Measurements from ENCODE around the gene STAC3. TPM values are rescaled to one million over a fixed set of nuclear protein-coding genes. Genes with fewer than 3 reads are reported as not detected.

STAC3 gene
- total RNA-seq, 1 donor from 2014 or later, result 3.3 TPM

DNA sequence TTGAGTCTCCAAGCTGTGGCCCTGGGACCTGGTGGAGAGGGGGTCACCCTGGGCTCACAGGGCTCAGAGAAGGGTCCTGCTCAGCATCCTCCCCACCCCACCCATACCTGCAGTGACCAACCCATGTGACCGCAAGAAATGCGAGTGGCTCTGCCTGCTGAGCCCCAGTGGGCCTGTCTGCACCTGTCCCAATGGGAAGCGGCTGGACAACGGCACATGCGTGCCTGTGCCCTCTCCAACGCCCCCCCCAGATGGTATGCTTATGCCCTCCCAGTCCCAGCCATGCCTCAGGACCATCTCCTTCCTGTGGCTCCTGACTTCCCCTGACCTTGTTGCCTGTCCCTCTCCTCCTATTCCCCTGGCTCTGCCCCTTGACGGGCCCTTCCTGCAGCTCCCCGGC, 41.1 kb downstream of the STAC3 start:
- Mint-ChIP-seq H3K36me3 (ENCODE audit: low read depth, unreplicated experiment) (peaks cover 3% of the 10 kb centered on the region), H3K27me3 (ENCODE audit: unreplicated experiment) (peaks cover 12% of the 10 kb centered on the region), H3K4me3 (ENCODE audit: unreplicated experiment) (no peak overlapping the region), H3K4me1 (ENCODE audit: unreplicated experiment) (peaks cover 8% of the 10 kb centered on the region), H3K27ac (ENCODE audit: unreplicated experiment) (no peak overlapping the region), H3K9me3 (ENCODE audit: unreplicated experiment) (no peaks in the 10 kb centered on the region)
- no peak for DNase-seq (ENCODE audit: low spot score)
- TF ChIP-seq, protein P1, sequence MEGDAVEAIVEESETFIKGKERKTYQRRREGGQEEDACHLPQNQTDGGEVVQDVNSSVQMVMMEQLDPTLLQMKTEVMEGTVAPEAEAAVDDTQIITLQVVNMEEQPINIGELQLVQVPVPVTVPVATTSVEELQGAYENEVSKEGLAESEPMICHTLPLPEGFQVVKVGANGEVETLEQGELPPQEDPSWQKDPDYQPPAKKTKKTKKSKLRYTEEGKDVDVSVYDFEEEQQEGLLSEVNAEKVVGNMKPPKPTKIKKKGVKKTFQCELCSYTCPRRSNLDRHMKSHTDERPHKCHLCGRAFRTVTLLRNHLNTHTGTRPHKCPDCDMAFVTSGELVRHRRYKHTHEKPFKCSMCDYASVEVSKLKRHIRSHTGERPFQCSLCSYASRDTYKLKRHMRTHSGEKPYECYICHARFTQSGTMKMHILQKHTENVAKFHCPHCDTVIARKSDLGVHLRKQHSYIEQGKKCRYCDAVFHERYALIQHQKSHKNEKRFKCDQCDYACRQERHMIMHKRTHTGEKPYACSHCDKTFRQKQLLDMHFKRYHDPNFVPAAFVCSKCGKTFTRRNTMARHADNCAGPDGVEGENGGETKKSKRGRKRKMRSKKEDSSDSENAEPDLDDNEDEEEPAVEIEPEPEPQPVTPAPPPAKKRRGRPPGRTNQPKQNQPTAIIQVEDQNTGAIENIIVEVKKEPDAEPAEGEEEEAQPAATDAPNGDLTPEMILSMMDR (IDR thresholded peaks at IDR 0.05; ENCODE audit: unreplicated experiment), result no peak

DNA sequence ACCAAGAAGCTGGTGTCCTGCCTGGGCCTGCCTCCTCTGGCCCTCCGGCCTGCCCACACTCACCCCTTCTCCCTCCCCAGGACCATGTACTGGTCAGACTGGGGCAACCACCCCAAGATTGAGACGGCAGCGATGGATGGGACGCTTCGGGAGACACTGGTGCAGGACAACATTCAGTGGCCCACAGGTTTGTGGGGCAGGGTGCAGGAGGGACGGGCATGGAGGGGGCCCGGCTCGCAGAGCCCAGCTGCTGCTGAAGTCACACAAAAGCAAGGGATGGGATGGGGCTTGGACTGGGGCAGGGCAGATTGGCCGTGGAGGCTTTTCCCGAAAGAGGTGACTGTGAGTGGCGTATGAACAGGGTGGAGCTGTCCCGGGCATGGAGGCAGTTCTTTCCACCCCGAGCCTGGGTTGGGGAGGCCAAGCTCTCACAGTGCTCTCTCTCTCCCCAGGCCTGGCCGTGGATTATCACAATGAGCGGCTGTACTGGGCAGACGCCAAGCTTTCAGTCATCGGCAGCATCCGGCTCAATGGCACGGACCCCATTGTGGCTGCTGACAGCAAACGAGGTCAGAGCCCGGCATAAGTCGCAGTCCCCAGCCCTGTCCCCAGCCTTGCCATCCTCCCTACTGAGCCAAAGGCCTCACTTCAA, 42.2 kb downstream of the STAC3 start:
- Mint-ChIP-seq H3K36me3 (ENCODE audit: low read depth, unreplicated experiment) (peaks cover 7% of the 10 kb centered on the region), H3K9me3 (ENCODE audit: unreplicated experiment) (no peaks in the 10 kb centered on the region), H3K27me3 (ENCODE audit: unreplicated experiment) (peaks cover 8% of the 10 kb centered on the region), H3K4me3 (ENCODE audit: unreplicated experiment) (no peak overlapping the region), H3K27ac (ENCODE audit: unreplicated experiment) (no peak overlapping the region), H3K4me1 (ENCODE audit: unreplicated experiment) (peaks cover 4% of the 10 kb centered on the region)
- no peak for DNase-seq (ENCODE audit: low spot score)
- TF ChIP-seq, protein P1 (IDR thresholded peaks at IDR 0.05; ENCODE audit: unreplicated experiment), result no peak

DNA sequence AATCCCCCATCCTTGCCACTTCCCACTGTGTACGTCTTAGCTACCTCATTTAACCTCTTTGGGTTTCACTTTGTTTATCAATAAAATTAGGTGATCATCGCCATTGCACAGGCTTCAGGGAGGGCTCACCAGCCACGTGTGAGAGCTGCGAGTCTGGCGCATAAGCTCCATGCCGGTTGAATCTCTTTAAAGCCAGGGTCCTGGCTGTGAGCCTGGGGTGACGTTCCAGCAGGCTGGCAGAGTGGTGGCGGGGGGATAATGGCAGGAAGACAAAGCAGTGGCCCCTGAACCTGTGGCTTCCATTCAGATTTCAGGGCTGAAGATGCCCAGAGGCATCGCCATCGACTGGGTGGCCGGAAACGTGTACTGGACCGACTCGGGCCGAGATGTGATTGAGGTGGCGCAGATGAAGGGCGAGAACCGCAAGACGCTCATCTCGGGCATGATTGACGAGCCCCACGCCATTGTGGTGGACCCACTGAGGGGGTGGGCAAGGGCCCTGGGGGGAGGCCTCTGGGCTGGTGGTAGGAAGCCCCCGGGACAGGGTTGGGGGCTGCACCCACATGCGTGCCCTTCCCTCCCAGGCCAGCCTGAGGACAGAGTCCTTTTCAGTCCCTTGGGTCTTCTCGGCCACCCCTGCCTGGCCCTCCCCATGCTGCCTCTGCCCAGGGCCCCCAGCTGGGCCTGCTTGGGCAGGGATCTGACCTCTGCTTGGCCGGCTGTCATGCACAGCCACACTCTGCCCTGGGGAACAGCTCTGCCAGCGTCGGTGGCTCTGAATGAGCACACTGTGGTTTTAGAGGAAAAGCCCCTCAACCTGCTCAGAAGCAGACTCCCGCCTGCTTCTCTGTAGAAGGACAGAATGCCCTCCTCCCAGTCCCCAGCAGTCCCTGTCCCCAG, 43.0 kb downstream of the STAC3 start:
- TF ChIP-seq, protein P1 (IDR thresholded peaks at IDR 0.05; ENCODE audit: unreplicated experiment), result no peak
- Mint-ChIP-seq H3K27me3 (ENCODE audit: unreplicated experiment) (peaks cover 4% of the 10 kb centered on the region), H3K4me1 (ENCODE audit: unreplicated experiment) (no peaks in the 10 kb centered on the region), H3K4me3 (ENCODE audit: unreplicated experiment) (no peak overlapping the region), H3K36me3 (ENCODE audit: low read depth, unreplicated experiment) (peaks cover 7% of the 10 kb centered on the region), H3K27ac (ENCODE audit: unreplicated experiment) (no peak overlapping the region), H3K9me3 (ENCODE audit: unreplicated experiment) (no peaks in the 10 kb centered on the region)
- DNase-seq (ENCODE audit: low spot score), result no peak

DNA sequence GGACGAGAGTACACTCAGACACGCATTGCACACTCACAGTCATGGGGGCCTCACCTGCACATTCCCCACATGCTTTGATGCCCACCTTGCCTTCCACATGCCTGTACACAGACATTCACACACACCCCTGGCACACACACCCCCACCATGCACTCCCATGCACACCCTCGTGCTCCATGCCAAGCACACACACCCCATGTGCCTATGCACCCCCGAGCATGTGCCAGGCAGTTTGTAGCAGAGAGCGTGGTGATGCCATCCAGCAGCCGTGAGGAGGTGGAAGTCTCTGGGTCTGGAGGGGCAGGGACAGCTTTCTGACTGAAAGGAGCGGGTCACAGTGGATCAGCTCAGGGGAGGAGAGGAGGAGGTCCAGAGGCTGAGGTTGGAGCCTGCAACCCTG, 45.1 kb downstream of the STAC3 start:
- peak overlapping the region; percentile 9 for H3K4me3 Mint-ChIP-seq (ENCODE audit: unreplicated experiment)
- no peaks in the 10 kb centered on the region for H3K4me1 Mint-ChIP-seq (ENCODE audit: unreplicated experiment)
- peaks cover 10% of the 10 kb centered on the region for H3K36me3 Mint-ChIP-seq (ENCODE audit: low read depth, unreplicated experiment)
- no peaks in the 10 kb centered on the region for H3K9me3 Mint-ChIP-seq (ENCODE audit: unreplicated experiment)
- H3K27ac Mint-ChIP-seq (ENCODE audit: unreplicated experiment), result no peak overlapping the region
- no peak for DNase-seq (ENCODE audit: low spot score)
- TF ChIP-seq, protein P1 (IDR thresholded peaks at IDR 0.05; ENCODE audit: unreplicated experiment), result no peak
- peaks cover 8% of the 10 kb centered on the region for H3K27me3 Mint-ChIP-seq (ENCODE audit: unreplicated experiment)

DNA sequence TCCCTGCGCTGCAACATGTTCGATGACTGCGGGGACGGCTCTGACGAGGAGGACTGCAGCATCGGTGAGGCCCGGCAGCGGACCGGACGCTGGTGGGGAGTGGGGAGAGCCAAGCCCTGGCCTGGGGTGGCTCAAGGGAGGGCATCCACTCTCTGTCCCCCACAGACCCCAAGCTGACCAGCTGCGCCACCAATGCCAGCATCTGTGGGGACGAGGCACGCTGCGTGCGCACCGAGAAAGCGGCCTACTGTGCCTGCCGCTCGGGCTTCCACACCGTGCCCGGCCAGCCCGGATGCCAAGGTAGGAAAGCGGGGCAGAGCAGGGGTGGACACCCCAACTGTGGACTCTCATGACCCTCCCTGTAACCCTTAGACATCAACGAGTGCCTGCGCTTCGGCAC, 45.8 kb downstream of the STAC3 start:
- peaks cover 11% of the 10 kb centered on the region for H3K36me3 Mint-ChIP-seq (ENCODE audit: low read depth, unreplicated experiment)
- no peak overlapping the region for H3K4me3 Mint-ChIP-seq (ENCODE audit: unreplicated experiment)
- TF ChIP-seq, protein P1 (IDR thresholded peaks at IDR 0.05; ENCODE audit: unreplicated experiment), result no peak
- H3K4me1 Mint-ChIP-seq (ENCODE audit: unreplicated experiment), result no peaks in the 10 kb centered on the region
- H3K27me3 Mint-ChIP-seq (ENCODE audit: unreplicated experiment), result peaks cover 6% of the 10 kb centered on the region
- no peak for DNase-seq (ENCODE audit: low spot score)
- no peak overlapping the region for H3K27ac Mint-ChIP-seq (ENCODE audit: unreplicated experiment)
- no peaks in the 10 kb centered on the region for H3K9me3 Mint-ChIP-seq (ENCODE audit: unreplicated experiment)
